Esophagus (tissue), 2 donors: ENCODE data around the gene C11orf24. TPM values are rescaled to one million over a fixed set of nuclear protein-coding genes. Genes with fewer than 3 reads are reported as not detected.
A peak's percentile ranks its signal among the peaks of the same experiment; 100 is the strongest.

ENCODE experiments used
- H3K27ac ChIP-seq, 2 donors: one replicate each; pipeline ENCODE4 v1.5.1; 2013; ENCODE audit warnings: low read depth in 2 of 2, mild to moderate bottlenecking in 2 of 2, inconsistent platforms in 1 of 2, low read length in 1 of 2, moderate library complexity in 1 of 2
- H3K27me3 ChIP-seq, 2 donors: one replicate each; pipeline ENCODE4 v1.6.1; 2013; ENCODE audit warnings: low read length in 2 of 2, control low read depth in 1 of 2, mild to moderate bottlenecking in 1 of 2; ENCODE audit not compliant: insufficient read depth in 2 of 2, control insufficient read depth in 1 of 2
- H3K36me3 ChIP-seq, 2 donors: one replicate each; pipeline ENCODE4 v1.6.1; 2013; ENCODE audit warnings: low read length in 1 of 2; ENCODE audit not compliant: control insufficient read depth in 2 of 2, insufficient read depth in 2 of 2
- H3K4me1 ChIP-seq, 2 donors: one replicate each; pipeline ENCODE4 v1.6.1; 2013; ENCODE audit warnings: low read length in 1 of 2; ENCODE audit not compliant: control insufficient read depth in 2 of 2, insufficient read depth in 2 of 2
- H3K4me3 ChIP-seq, 2 donors: one replicate each; pipeline ENCODE4 v1.5.1; 2013; ENCODE audit warnings: low read length in 2 of 2, mild to moderate bottlenecking in 2 of 2, low read depth in 1 of 2, moderate library complexity in 1 of 2
- H3K9me3 ChIP-seq, 2 donors: one replicate each; pipeline ENCODE4 v1.6.1; 2013; ENCODE audit warnings: mild to moderate bottlenecking in 2 of 2, low read depth in 1 of 2, low read length in 1 of 2, moderate library complexity in 1 of 2; ENCODE audit not compliant: control insufficient read depth in 2 of 2, insufficient read depth in 1 of 2
- WGBS, 2 donors: extraction: QIAGEN DNeasy Blood & Tissue Kit; methylation state at CpG; one replicate each; pipeline ENCODE4 v1.1.7; 2013; 5-methylcytosine and 5-hydroxymethylcytosine counted together
- polyA plus RNA-seq, 2 donors: library from polyadenylated mRNA; stranded (reverse); fragments of 200-250 nt; gene quantifications; one replicate each; pipeline ENCODE4 v1.2.3, GENCODE V29; 2013
- donor health status: healthy with polysubstance abuse.
- donor health status: Bipolar disorder and iron deficiency.

Gene C11orf24
- polyA plus RNA-seq, 2 donors = 8.9 to 13.4 TPM

DNA sequence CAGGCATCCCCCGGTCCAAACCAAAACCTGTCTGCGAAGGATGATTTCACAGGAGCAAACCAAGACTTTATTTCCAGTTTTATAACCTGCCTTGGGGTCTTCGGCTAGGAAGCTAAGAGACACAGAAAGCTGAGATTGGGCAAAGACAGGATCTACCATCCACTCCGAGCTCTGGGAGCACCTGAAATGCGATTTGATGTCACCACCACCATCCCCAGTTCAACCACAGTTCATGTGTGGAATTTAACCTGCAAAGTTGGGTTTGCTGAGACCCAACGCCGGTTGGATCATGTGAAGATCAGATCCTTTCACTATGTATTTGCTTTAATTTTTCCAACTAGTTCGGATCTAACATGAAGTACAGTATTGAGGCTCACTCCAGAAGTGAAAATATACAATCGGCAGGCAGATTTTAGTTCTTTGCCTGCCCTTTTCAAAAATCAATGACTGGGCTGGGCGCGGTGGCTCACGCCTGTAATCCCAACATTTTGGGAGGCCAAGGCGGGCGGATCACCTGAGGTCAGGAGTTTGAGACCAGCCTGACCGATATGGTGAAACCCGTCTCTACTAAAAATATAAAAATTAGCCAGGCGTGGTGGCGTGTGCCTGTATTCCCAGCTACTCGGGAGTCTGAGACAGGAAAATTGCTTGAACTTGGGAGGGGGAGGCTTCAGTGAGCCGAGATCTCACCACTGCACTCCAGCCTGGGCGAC is 1.4 kb upstream of the C11orf24 start:
- Histone ChIP-seq H3K9me3 (no peaks in the 10 kb centered on the region), H3K27me3 (no peaks in the 10 kb centered on the region), H3K4me3 (no peak overlapping the region), H3K27ac (peak overlapping the region in 1 of 2 donors; percentile 17), H3K4me1 (peaks cover 2 to 3% of the 10 kb centered on the region in 2 donors), H3K36me3 (no peaks in the 10 kb centered on the region)
- 93 to 94% methylated on average over 21 of the region's 21 CpGs for WGBS, 2 donors

- Histone ChIP-seq H3K27me3 (no peaks in the 10 kb centered on the region), H3K4me3 (peak overlapping the region; percentile 78 to 81), H3K27ac (peak overlapping the region; percentile 94 to 96), H3K9me3 (no peaks in the 10 kb centered on the region), H3K4me1 (peaks cover 2 to 3% of the 10 kb centered on the region in 2 donors), H3K36me3 (peaks cover 5 to 10% of the 10 kb centered on the region in 2 donors)
- 4 to 5% methylated on average over 23 of the region's 23 CpGs for WGBS, 2 donors
Observed at GRCh38 chr11:68271023-68271780, 571 bp downstream of the C11orf24 start.

DNA sequence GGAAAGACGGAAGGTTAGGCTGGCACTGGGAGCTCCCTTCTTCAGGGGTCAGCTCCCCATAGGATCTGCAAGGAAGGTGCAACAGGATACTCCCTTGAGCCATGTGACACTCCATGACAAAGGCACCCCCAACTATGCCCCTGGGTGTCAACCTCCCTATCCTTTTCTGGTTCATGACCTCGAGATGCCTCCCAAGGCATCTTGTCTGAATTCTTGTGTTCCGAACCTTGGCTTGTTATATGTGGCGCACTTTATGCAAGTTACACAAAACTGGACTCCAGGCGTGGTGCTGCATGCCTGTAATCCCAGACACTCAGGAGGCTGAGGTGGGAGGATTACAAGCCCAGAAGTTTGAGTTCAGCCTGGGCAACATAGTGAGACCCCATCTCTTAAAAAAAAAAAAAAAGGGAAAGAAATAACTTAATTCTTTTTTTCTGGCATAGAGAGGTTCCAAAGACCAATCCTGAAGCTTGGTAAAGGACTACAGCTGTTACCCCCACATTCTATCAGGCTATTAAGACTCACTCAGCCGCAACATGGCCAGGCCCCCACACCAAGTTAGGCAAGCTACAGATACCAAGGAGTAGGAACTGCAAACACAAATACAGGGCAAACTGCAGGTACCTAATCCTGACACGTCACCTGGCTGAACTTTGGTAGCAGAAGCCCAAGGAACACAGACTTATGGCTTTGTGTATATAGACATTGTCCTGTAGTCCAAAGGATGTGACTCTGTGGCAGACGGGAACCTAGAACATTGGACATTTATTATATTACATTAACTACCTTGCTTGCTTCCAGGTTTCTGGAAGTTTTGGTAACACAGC is 1.4 kb downstream of the C11orf24 start:
- peaks cover 6 to 16% of the 10 kb centered on the region in 2 donors for H3K36me3 ChIP-seq

DNA sequence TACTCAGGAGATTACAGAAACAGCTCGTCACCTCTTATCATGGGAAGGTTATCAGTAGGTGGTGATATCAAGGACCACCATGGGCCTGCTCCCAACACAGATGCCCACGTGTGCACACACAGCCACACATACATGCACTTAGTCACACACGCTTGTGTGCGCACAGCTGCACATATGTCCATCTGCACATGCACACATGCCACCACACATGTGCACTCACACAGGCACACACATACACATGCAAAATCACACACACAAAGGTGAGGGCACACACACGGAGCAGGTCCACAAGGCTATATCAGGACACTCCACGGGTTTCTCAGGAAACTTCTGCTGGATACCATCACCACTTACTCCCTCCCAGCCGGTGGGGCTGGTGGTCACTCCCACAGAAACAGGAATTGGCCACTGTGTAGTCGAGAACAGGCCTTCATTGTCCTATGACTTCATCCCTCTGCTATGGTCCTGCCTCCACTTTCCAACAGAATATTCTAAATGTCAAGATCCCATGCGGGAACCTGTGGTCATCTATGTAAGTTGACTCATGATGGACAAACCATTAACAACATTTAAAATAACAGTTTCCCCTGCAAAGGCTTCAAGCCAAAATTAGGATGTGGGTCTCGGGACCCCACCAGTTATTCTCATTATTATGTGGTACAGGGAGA is 2.2 kb downstream of the C11orf24 start:
- Histone ChIP-seq H3K27ac (no peak overlapping the region), H3K4me1 (peaks cover 2 to 5% of the 10 kb centered on the region in 2 donors), H3K4me3 (no peak overlapping the region), H3K9me3 (no peaks in the 10 kb centered on the region), H3K36me3 (peaks cover 9 to 19% of the 10 kb centered on the region in 2 donors), H3K27me3 (no peaks in the 10 kb centered on the region)
- 65 to 69% methylated on average over 10 of the region's 10 CpGs for WGBS, 2 donors

More for the DNA sequence above, 1.4 kb downstream of the C11orf24 start:
- H3K27ac ChIP-seq = no peak overlapping the region
- peak overlapping the region in 1 of 2 donors; percentile 81 for H3K4me3 ChIP-seq
- peaks cover 2 to 3% of the 10 kb centered on the region in 2 donors for H3K4me1 ChIP-seq
- no peaks in the 10 kb centered on the region for H3K27me3 ChIP-seq
- no peaks in the 10 kb centered on the region for H3K9me3 ChIP-seq
- WGBS, 2 donors = 68 to 70% methylated on average over 8 of the region's 8 CpGs

- peaks cover 18 to 28% of the 10 kb centered on the region in 2 donors for H3K36me3 ChIP-seq
- H3K4me1 ChIP-seq = peaks cover 2 to 5% of the 10 kb centered on the region in 2 donors
- no peaks in the 10 kb centered on the region for H3K9me3 ChIP-seq
- no peak overlapping the region for H3K4me3 ChIP-seq
- no peak overlapping the region for H3K27ac ChIP-seq
- no peaks in the 10 kb centered on the region for H3K27me3 ChIP-seq
- WGBS, 2 donors = 94 to 95% methylated on average over 6 of the region's 6 CpGs
Observed at GRCh38 chr11:68267881-68268240, 3.9 kb downstream of the C11orf24 start.

DNA sequence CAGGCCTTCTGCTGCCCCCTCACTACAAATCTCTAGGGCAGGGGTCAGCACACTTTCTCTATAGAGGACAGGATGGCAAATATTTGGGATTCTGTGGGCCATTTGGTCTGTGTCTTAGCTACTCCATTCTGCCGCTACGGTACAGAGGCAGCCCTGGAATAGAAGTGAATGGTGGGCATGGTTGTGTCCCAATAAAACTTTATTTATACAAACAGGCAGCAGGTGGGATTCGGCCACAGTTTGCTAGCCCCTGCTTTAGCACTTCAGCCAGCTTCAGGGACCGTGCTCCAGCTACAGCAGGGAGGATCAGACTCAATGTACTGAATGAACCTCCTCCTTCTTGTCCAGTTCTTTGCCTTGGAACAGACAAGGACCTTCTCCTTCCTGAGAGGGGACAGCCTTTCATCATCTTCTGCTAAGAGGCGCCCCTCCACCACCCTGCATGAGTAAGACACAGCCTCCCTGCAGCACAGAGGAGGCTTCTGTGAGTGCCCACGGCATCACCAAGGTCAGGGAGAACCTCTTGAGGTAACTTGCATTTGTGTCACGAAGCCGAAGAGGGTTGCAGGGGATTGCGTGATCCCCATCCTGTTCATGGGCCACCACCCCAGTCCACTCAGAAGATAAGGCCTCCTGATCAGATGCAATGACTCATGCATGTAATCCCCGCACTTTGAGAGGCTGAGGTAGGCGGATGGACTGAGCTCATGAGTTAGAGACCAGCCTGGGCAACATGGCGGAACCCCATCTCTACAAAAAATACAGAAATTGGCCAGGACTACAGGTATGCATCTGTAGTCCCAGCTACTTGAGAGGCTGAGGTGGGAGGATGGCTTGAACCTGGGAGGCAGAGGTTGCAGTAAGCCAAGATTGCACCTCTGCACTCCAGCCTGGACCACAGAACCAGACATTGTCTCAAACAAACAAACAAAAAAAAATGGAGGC is 4.6 kb downstream of the C11orf24 start:
- H3K27ac ChIP-seq = no peak overlapping the region
- H3K4me1 ChIP-seq = peaks cover 2 to 5% of the 10 kb centered on the region in 2 donors
- H3K27me3 ChIP-seq = no peaks in the 10 kb centered on the region
- peaks cover 18 to 33% of the 10 kb centered on the region in 2 donors for H3K36me3 ChIP-seq
- no peak overlapping the region for H3K4me3 ChIP-seq
- H3K9me3 ChIP-seq = no peaks in the 10 kb centered on the region
- WGBS, 2 donors = 94% methylated on average over 12 of the region's 12 CpGs

DNA sequence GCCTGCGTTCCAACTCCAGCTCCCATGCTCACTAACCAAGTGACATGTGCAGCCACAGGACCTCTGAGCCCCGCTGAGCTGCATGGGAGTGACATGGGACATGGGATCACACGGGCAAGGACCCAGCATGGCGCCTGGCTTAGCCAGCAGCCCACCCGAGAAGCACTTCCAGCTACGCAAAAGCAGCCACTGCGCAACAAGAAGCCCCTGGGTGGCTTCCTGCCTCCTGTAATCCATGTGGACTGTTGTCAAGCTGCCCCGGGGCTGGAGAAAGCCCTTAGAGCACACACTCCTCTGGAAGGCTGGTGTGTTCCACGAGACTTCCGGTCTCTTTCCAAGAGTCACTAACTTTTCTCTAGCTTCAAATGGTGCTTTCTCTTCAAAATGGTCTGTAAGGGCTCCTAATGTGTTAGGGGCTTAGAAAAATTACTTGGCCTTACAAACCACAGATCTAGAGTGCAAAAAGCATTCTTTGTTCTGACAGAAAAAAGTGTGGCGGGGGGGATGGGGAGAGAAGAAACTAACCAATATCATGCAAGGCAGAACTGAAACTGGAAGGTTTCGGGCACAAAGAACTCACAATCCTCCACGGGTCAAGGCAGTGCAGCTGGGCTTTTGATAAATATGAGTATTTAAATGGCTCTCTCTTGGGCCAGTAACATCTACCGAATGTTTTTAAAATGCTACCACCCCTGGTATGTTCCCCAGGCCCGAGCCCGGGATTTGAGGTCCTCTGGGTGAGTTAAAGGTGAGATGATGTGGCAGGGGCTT is 5.5 kb downstream of the C11orf24 start:
- peaks cover 2 to 5% of the 10 kb centered on the region in 2 donors for H3K4me1 ChIP-seq
- H3K4me3 ChIP-seq = no peak overlapping the region
- H3K36me3 ChIP-seq = peaks cover 18 to 38% of the 10 kb centered on the region in 2 donors
- 86 to 90% methylated on average over 16 of the region's 16 CpGs for WGBS, 2 donors
- H3K9me3 ChIP-seq = no peaks in the 10 kb centered on the region
- no peak overlapping the region for H3K27ac ChIP-seq
- no peaks in the 10 kb centered on the region for H3K27me3 ChIP-seq
